Naive thymus-derived CD4-positive, alpha-beta T cell (primary cell): ENCODE data around the gene TRAPPC2L. TPM values are rescaled to one million over a fixed set of nuclear protein-coding genes. Genes with fewer than 3 reads are reported as not detected.
A peak's percentile ranks its signal among the peaks of the same experiment; 100 is the strongest.

Source experiments
- ATAC-seq: fragments of 150-1000 bp; cut with Tn5 transposase; 2 replicates; pipeline ENCODE4 v1.10.0; 2021; ENCODE audit warnings: mild to moderate bottlenecking, moderate library complexity
- CTCF ChIA-PET: fragments of 350-600 bp; sonication (Branson Sonifier 250); formaldehyde crosslinking; loops from one replicate; lab custom pipeline; 2021; ENCODE audit warnings: antibody characterized with exemption; lab: Charles Lee
- POLR2A ChIA-PET: fragments of 350-600 bp; sonication (Branson Sonifier 250); formaldehyde crosslinking; loops from one replicate; lab custom pipeline; 2021; ENCODE audit warnings: antibody characterized with exemption, inconsistent platforms; lab: Charles Lee
- DNase-seq, 9 donors: peaks; one replicate each; pipeline versions ENCODE4 v3.0.0 to v3.0.0-alpha.2; 2020 to 2022; ENCODE audit warnings: mixed read lengths in 1 of 9
- H3K27ac ChIP-seq: one replicate; pipeline ENCODE4 v1.7.0; 2013; ENCODE audit warnings: mild to moderate bottlenecking, low read depth, low read length, moderate library complexity
- H3K27me3 ChIP-seq, 2 donors: one replicate each; pipeline ENCODE4 v1.7.0; 2013; ENCODE audit warnings: low read length in 2 of 2, mild to moderate bottlenecking in 2 of 2, moderate library complexity in 2 of 2; ENCODE audit not compliant: control insufficient read depth in 2 of 2, insufficient read depth in 2 of 2
- H3K36me3 ChIP-seq, 3 experiments: 1 replicate in 2 of 3; 2 replicates in 1 of 3; pipeline ENCODE4 v1.7.0; 2013; ENCODE audit warnings: low read length in 3 of 3, mild to moderate bottlenecking in 3 of 3, moderate library complexity in 1 of 3; ENCODE audit not compliant: insufficient read depth in 3 of 3, control insufficient read depth in 2 of 3
- H3K4me1 ChIP-seq, 2 donors: one replicate each; pipeline ENCODE4 v1.7.0; 2013; ENCODE audit warnings: low read length in 2 of 2, mild to moderate bottlenecking in 2 of 2, moderate library complexity in 1 of 2; ENCODE audit not compliant: control insufficient read depth in 2 of 2, insufficient read depth in 2 of 2
- H3K4me3 ChIP-seq: 2 replicates; pipeline ENCODE4 v1.7.0; 2013; ENCODE audit warnings: mild to moderate bottlenecking, low read length
- H3K9me3 ChIP-seq, 3 experiments: 1 replicate in 2 of 3; 2 replicates in 1 of 3; pipeline ENCODE4 v1.7.0; 2013; ENCODE audit warnings: low read length in 3 of 3; ENCODE audit not compliant: control insufficient read depth in 2 of 3
- H3K27ac Mint-ChIP-seq, 9 donors: one replicate each; pipeline ENCODE4 v1.8.0; 2020 to 2022; ENCODE audit warnings: mixed read lengths in 9 of 9, mild to moderate bottlenecking in 8 of 9, moderate library complexity in 5 of 9, inconsistent platforms in 2 of 9
- H3K27me3 Mint-ChIP-seq, 5 donors: one replicate each; pipeline ENCODE4 v1.8.0; 2021 to 2022; ENCODE audit warnings: mixed read lengths in 5 of 5, mild to moderate bottlenecking in 1 of 5
- H3K36me3 Mint-ChIP-seq, 5 donors: one replicate each; pipeline ENCODE4 v1.8.0; 2020 to 2022; ENCODE audit warnings: mixed read lengths in 5 of 5, mild to moderate bottlenecking in 3 of 5, inconsistent platforms in 1 of 5
- H3K4me1 Mint-ChIP-seq, 7 donors: one replicate each; pipeline ENCODE4 v1.8.0; 2020 to 2022; ENCODE audit warnings: mixed read lengths in 7 of 7, mild to moderate bottlenecking in 3 of 7, inconsistent platforms in 1 of 7
- H3K4me3 Mint-ChIP-seq, 10 donors: one replicate each; pipeline ENCODE4 v1.8.0; 2020 to 2022; ENCODE audit warnings: mild to moderate bottlenecking in 10 of 10, mixed read lengths in 10 of 10, moderate library complexity in 6 of 10, inconsistent platforms in 2 of 10
- H3K9me3 Mint-ChIP-seq, 11 donors: one replicate each; pipeline ENCODE4 v1.8.0; 2020 to 2022; ENCODE audit warnings: mixed read lengths in 11 of 11, mild to moderate bottlenecking in 4 of 11, inconsistent platforms in 1 of 11, moderate library complexity in 1 of 11
- intact Hi-C, 2 donors: fragments of 100-400 bp; cut with micrococcal nuclease; formaldehyde crosslinking; loops; one replicate each; pipeline ENCODE4 v1.15.1; 2023
- polyA plus RNA-seq, 2 donors: library from polyadenylated mRNA; unstranded; fragments of 300-500 nt; fragmentation: Illumina TruSeq; gene quantifications; one replicate each; pipeline ENCODE4 v1.2.3, GENCODE V29; 2021
- total RNA-seq, 6 experiments: library from RNA in 5 of 6; stranded (reverse) in 5 of 6; gene quantifications; 1 replicate in 5 of 6; 2 replicates in 1 of 6; pipeline ENCODE4 v1.2.3 and lab custom pipeline; 2021 to 2026

The TRAPPC2L gene
- total and polyA plus RNA-seq, 7 experiments from 2014 or later = 32.3 to 112 (median 69.1) TPM

DNA sequence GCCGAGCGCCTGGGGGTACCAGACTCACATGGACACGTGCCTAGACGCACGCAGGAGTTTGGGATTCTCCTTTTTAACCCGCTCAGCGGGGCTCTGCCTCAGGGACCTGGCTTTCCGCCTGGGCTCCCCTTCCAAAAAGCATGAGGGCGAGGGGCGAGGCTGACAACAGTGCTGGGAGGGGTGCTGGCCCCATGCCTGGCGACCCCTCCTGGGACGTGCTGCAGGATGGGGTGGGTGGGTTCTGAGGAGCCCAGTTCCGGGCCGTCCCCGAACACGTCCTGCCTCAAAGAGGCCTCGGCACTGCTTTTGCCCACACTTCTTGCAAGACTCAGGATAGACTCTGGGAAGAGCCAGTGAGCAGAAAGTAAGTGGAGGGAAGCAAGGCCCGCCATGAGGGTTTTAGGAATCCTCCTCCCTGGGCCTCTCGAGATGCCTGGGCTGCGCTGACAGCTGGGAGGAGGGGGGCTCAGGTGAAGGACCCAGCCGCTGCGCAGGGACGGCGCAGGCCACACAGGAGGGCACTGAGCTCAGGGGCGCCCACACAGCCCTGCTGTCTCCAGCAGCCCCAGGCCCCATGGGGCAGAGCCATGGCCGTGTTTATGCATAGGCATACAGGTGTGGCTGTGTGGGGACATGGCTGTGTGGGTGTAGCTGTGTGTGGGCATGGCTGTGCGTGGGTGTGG lies 24.9 kb downstream of the TRAPPC2L start:
- Histone ChIP-seq H3K9me3 (no peaks in the 10 kb centered on the region), H3K27ac (no peak overlapping the region), H3K36me3 (no peaks in the 10 kb centered on the region), H3K27me3 (no peaks in the 10 kb centered on the region), H3K4me1 (no peaks in the 10 kb centered on the region), H3K4me3 (no peak overlapping the region)
- ChIA-PET CTCF (no interaction called here), POLR2A (no interaction called here)
- Mint-ChIP-seq H3K36me3 (no peaks in the 10 kb centered on the region), H3K27me3 (no peaks in the 10 kb centered on the region), H3K9me3 (peaks cover 0 to 1% (median 0%) of the 10 kb centered on the region in 11 donors), H3K4me3 (no peak overlapping the region), H3K4me1 (peaks cover 0 to 11% (median 0%) of the 10 kb centered on the region in 7 donors), H3K27ac (peak overlapping the region in 1 of 9 donors; percentile 5)
- ATAC-seq = no peak
- no peak for DNase-seq
- intact Hi-C loops = no loop called here

DNA sequence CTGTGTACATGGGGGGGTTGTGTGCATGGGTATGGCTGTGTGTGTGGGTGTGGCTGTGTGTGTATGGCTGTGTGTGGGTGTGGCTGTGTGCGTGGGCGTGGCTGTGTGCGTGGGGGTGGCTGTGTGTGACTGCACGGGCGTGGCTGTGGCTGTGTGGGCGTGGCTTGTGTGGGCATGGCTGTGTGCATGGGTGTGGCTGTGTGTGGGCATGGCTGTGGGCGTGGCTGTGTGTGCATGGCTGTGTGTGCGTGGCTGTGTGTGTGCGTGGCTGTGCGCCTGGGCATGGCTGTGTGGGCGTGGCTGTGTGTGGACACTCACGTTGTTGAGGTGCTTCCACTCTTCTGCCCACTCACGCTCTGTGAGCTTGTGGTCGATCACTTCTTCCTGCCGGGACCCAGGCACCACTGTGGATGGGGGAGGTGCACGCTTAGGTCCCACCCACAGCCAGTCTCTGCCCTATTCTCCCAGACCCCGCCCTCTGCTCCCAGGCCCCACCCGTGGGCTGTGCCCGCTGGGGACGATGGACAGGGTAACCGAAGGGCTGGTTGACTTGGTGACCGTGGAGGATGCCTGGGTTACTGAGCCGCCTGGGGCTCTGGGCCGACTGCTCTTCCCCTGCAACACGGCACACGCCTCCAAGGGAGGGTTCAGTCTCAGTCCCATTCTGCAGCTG lies 25.6 kb downstream of the TRAPPC2L start:
- no peaks in the 10 kb centered on the region for H3K27me3 Mint-ChIP-seq
- Histone ChIP-seq H3K9me3 (no peaks in the 10 kb centered on the region), H3K4me1 (no peaks in the 10 kb centered on the region), H3K27ac (no peak overlapping the region), H3K4me3 (no peak overlapping the region), H3K36me3 (no peaks in the 10 kb centered on the region), H3K27me3 (no peaks in the 10 kb centered on the region)
- no peaks in the 10 kb centered on the region for H3K36me3 Mint-ChIP-seq
- intact Hi-C loops = no loop called here
- DNase-seq (no peak), ATAC-seq (peak; percentile 61)
- H3K4me1 Mint-ChIP-seq = peaks cover 0 to 11% (median 0%) of the 10 kb centered on the region in 7 donors
- H3K4me3 Mint-ChIP-seq = no peak overlapping the region
- H3K9me3 Mint-ChIP-seq = peaks cover 0 to 1% (median 0%) of the 10 kb centered on the region in 11 donors
- ChIA-PET CTCF (no interaction called here), POLR2A (no interaction called here)
- H3K27ac Mint-ChIP-seq = peak overlapping the region in 1 of 9 donors; percentile 5

DNA sequence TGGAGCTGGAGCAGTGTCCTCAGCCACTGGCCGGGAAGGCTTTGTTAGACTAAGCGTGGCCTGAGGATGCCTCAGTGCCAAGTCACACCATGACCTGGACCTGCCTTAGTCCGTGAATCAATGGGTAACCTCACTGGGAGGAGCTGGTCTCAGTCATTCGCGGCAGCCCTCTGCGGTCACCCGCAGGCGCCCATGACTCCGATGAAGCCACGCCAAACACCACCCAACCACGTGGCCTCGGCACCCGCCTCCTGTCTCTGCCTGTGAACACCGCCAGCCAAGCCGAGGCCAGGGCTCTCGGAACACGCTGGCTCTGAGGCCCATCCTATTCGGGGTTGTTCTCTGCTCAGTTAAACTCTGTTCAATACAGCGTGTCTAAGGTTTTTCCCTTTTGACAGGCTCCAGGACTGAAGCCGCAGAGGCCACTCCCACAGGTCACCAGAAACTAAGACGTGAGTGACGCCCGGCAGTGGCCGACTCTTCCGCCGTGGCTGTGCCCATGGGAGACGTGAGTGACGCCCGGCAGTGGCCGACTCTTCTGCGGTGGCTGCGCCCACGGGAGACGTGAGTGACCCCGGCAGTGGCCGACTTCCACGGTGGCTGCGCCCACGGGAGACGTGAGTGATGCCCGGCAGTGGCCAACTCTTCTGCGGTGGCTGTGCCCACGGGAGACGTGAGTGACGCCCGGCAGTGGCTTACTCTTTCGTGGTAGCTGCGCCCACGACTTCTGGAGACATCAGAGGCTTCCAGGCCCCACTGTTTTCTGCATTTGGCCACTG lies 26.4 kb downstream of the TRAPPC2L start:
- Mint-ChIP-seq H3K9me3 (peaks cover 0 to 1% (median 0%) of the 10 kb centered on the region in 11 donors), H3K27me3 (no peaks in the 10 kb centered on the region), H3K36me3 (no peaks in the 10 kb centered on the region), H3K4me3 (no peak overlapping the region), H3K4me1 (peaks cover 0 to 11% (median 0%) of the 10 kb centered on the region in 7 donors), H3K27ac (no peak overlapping the region)
- DNase-seq (no peak), ATAC-seq (no peak)
- Histone ChIP-seq H3K27ac (no peak overlapping the region), H3K27me3 (no peaks in the 10 kb centered on the region), H3K4me1 (no peaks in the 10 kb centered on the region), H3K9me3 (no peaks in the 10 kb centered on the region), H3K36me3 (no peaks in the 10 kb centered on the region), H3K4me3 (no peak overlapping the region)
- ChIA-PET POLR2A (no interaction called here), CTCF (no interaction called here)
- intact Hi-C loops = no loop called here

DNA sequence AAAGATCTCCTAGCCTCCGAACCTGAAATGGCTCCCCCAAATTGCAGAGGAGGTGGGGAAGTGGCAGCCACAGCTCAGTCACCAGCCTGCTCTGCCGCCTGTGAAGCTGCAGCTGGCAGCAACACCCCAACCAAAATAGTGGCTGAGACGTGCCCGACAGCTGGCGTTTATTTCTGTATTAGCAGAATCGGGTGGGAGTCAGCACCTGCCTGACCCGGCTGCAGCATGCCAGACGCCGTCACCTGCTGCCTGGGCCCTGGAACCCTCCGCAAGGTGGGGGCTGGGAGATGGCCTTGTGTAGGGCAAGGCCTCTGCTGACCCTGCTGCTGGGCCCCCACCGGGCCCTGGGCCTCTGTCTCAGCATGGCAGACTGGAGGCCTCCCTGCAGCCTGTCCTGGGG lies 27.0 kb downstream of the TRAPPC2L start:
- Mint-ChIP-seq H3K27ac (no peak overlapping the region), H3K4me1 (peaks cover 0 to 11% (median 0%) of the 10 kb centered on the region in 7 donors), H3K27me3 (no peaks in the 10 kb centered on the region), H3K9me3 (peaks cover 0 to 1% (median 0%) of the 10 kb centered on the region in 11 donors), H3K4me3 (no peak overlapping the region), H3K36me3 (no peaks in the 10 kb centered on the region)
- intact Hi-C loops = no loop called here
- H3K27ac ChIP-seq = no peak overlapping the region
- no peak overlapping the region for H3K4me3 ChIP-seq
- CTCF ChIA-PET = interaction anchor here (0.9 kb wide), 1 partner anchor 8 kb away, joined by 3 read pairs; no protein-coding TSS in a partner anchor
- POLR2A ChIA-PET = no interaction called here
- no peaks in the 10 kb centered on the region for H3K9me3 ChIP-seq
- H3K4me1 ChIP-seq = no peaks in the 10 kb centered on the region
- no peak for DNase-seq
- no peaks in the 10 kb centered on the region for H3K27me3 ChIP-seq
- ATAC-seq = no peak
- H3K36me3 ChIP-seq = no peaks in the 10 kb centered on the region

DNA sequence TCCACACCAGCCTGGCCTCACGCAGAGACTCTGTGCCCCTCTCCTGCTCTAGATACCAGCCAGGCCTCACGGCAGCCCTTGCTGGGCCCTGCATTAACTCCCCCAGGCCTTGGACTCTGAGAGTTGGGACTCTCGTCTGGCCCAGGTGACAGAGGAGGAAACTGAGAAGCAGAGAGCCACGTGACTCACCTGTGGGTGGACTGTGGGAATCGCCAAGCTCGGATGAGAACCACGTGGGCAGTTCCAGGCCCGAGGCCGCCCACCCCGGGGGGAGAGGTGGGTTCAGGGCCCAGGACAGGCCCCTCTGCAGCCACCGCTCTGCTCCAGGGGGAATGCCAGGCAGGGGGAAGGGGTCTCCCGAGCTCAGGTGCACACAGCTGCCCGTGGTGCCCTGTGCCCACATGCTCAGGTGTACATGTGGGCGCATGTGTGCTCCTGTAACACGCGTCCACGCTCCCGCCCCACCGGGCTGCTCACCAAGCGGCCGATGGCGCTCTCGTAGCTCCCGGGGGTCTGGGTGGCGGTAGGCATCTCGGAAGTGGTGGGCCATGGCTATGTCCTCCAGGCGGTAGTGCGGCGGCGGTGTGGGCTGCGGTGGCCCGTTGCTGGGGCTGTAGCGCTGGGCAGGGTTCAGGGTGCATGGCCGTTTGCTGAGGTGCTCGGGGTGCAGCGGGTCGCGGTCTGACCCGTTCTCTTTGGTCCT lies 27.8 kb downstream of the TRAPPC2L start:
- H3K4me3 ChIP-seq = no peak overlapping the region
- no peak for ATAC-seq
- Mint-ChIP-seq H3K36me3 (no peaks in the 10 kb centered on the region), H3K27me3 (no peaks in the 10 kb centered on the region), H3K4me1 (peaks cover 0 to 11% (median 0%) of the 10 kb centered on the region in 7 donors), H3K27ac (no peak overlapping the region), H3K4me3 (no peak overlapping the region), H3K9me3 (peaks cover 0 to 1% (median 0%) of the 10 kb centered on the region in 11 donors)
- H3K27ac ChIP-seq = no peak overlapping the region
- H3K27me3 ChIP-seq = no peaks in the 10 kb centered on the region
- intact Hi-C loops = no loop called here
- no peak for DNase-seq
- no peaks in the 10 kb centered on the region for H3K36me3 ChIP-seq
- H3K4me1 ChIP-seq = no peaks in the 10 kb centered on the region
- no peaks in the 10 kb centered on the region for H3K9me3 ChIP-seq
- ChIA-PET POLR2A (no interaction called here), CTCF (interaction anchor here (0.9 kb wide), 1 partner anchor 9 kb away, joined by 3 read pairs; no protein-coding TSS in a partner anchor)

DNA sequence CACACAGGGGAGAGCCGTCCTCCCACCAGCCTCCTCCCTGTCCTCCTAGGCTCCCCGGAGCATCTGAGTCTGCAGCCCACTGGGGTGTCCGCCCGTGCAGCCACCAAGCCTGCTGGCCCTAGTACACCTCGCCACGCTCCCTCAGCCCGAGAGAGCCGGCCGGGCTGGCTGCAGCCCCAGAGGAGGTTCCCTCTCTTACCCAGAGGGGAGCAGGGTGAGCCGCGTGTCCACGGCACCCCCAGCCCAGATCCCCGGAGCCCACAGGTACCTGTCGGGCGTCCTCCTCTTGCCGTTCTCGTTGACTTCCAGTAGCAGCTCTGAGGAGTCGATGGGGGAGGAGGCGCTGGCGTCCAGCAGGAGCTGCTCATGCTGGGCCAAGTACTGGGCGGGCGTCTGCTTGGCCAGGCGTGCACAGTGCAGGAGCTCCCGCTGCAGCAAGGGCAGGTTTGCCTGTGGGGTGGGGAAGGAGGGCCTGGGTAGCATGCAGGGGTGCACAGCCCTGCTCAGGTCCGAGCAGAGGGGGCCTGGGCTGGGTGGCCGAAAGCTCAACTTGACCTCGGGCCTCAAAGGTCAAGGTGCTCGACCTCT lies 28.9 kb downstream of the TRAPPC2L start:
- peaks cover 0 to 11% (median 0%) of the 10 kb centered on the region in 7 donors for H3K4me1 Mint-ChIP-seq
- Histone ChIP-seq H3K36me3 (no peaks in the 10 kb centered on the region), H3K27me3 (no peaks in the 10 kb centered on the region), H3K4me3 (no peak overlapping the region), H3K9me3 (no peaks in the 10 kb centered on the region), H3K27ac (no peak overlapping the region), H3K4me1 (no peaks in the 10 kb centered on the region)
- no peaks in the 10 kb centered on the region for H3K36me3 Mint-ChIP-seq
- no peak for DNase-seq
- no peak for ATAC-seq
- intact Hi-C loops = no loop called here
- no peak overlapping the region for H3K27ac Mint-ChIP-seq
- H3K27me3 Mint-ChIP-seq = no peaks in the 10 kb centered on the region
- ChIA-PET CTCF (no interaction called here), POLR2A (no interaction called here)
- no peak overlapping the region for H3K4me3 Mint-ChIP-seq
- peaks cover 0 to 1% (median 0%) of the 10 kb centered on the region in 11 donors for H3K9me3 Mint-ChIP-seq
